ENCODE results near the gene LYPD3. TPM values are rescaled to one million over a fixed set of nuclear protein-coding genes. Genes with fewer than 3 reads are reported as not detected.

The LYPD3 gene
- polyA plus RNA-seq, 1 donor (not counting 4 experiments of a cell fraction or from before 2014, with no cell fraction given), result 163 TPM

- DNase-seq (ENCODE audit: low read depth, low spot score) (no peak), FAIRE-seq (no peak)
- H3K4me2 ChIP-seq (ENCODE audit: control insufficient read depth, extremely low read depth, insufficient read depth, low read depth, low read length), result peak overlapping the region; percentile 74
- no peaks in the 10 kb centered on the region for H4K20me1 ChIP-seq (ENCODE audit: control insufficient read depth, extremely low read depth, insufficient read depth, low read length)
- H3K27me3 ChIP-seq (ENCODE audit: control insufficient read depth, extremely low read depth, insufficient read depth, low read length), result no peaks in the 10 kb centered on the region
- H3K4me3 ChIP-seq (ENCODE audit: control insufficient read depth in 2 of 3, extremely low read depth in 1 of 3, insufficient read depth in 2 of 3, low read depth in 1 of 3, low read length in 3 of 3), result no peak overlapping the region
- TF ChIP-seq EZH2 (IDR thresholded peaks at IDR 0.05; ENCODE audit: low read length) (no peak), CTCF (optimal IDR thresholded peaks at IDR 0.05 in 1 of 3, IDR thresholded peaks at IDR 0.05 in 1 of 3, conservative IDR thresholded peaks at IDR 0.05 in 1 of 3; ENCODE audit: extremely low read depth in 1 of 3, insufficient read depth in 2 of 3, low read length in 3 of 3) (no peak)
- dilution Hi-C loops (cut with MboI; ENCODE audit: extremely low pct_ligation_motif_present, low sequenced_read_pairs), result no loop called here
- peaks cover 10% of the 10 kb centered on the region for H3K79me2 ChIP-seq (ENCODE audit: control insufficient read depth, insufficient read depth, low read length)
- H3K9me3 ChIP-seq (ENCODE audit: control insufficient read depth, low read depth, low read length), result no peaks in the 10 kb centered on the region
- H3K9me1 ChIP-seq (ENCODE audit: control insufficient read depth, extremely low read depth, insufficient read depth, low read length), result peaks cover 4% of the 10 kb centered on the region
- peaks cover 0 to 3% of the 10 kb centered on the region in 2 experiments for H3K36me3 ChIP-seq (ENCODE audit: control insufficient read depth in 2 of 2, extremely low read depth in 1 of 2, insufficient read depth in 2 of 2, low read length in 2 of 2)
- H2AFZ ChIP-seq (ENCODE audit: control insufficient read depth, low read length), result no peak overlapping the region
- peaks cover 56% of the 10 kb centered on the region for H3K4me1 ChIP-seq (ENCODE audit: control insufficient read depth, extremely low read depth, insufficient read depth, low read length)
- peak overlapping the region; percentile 69 for H3K27ac ChIP-seq (ENCODE audit: control insufficient read depth, insufficient read depth, low read length)
- peak overlapping the region; percentile 37 for H3K9ac ChIP-seq (ENCODE audit: control insufficient read depth, extremely low read depth, insufficient read depth, low read length)
Observed at GRCh38 chr19:43467730-43468129, 2.3 kb upstream of the LYPD3 start.

- DNase-seq (ENCODE audit: low read depth, low spot score), result no peak
- H3K27me3 ChIP-seq (ENCODE audit: control insufficient read depth, extremely low read depth, insufficient read depth, low read length), result no peaks in the 10 kb centered on the region
- dilution Hi-C loops (cut with MboI; ENCODE audit: extremely low pct_ligation_motif_present, low sequenced_read_pairs), result no loop called here
- peaks cover 4% of the 10 kb centered on the region for H3K9me1 ChIP-seq (ENCODE audit: control insufficient read depth, extremely low read depth, insufficient read depth, low read length)
- TF ChIP-seq CTCF (optimal IDR thresholded peaks at IDR 0.05 in 1 of 3, IDR thresholded peaks at IDR 0.05 in 1 of 3, conservative IDR thresholded peaks at IDR 0.05 in 1 of 3; ENCODE audit: extremely low read depth in 1 of 3, insufficient read depth in 2 of 3, low read length in 3 of 3), result no peak
- TF ChIP-seq EZH2 (IDR thresholded peaks at IDR 0.05; ENCODE audit: low read length), result no peak
- H3K9me3 ChIP-seq (ENCODE audit: control insufficient read depth, low read depth, low read length), result no peaks in the 10 kb centered on the region
- H3K27ac ChIP-seq (ENCODE audit: control insufficient read depth, insufficient read depth, low read length), result peak overlapping the region; percentile 69
- no peak overlapping the region for H2AFZ ChIP-seq (ENCODE audit: control insufficient read depth, low read length)
- peaks cover 10% of the 10 kb centered on the region for H3K79me2 ChIP-seq (ENCODE audit: control insufficient read depth, insufficient read depth, low read length)
- H4K20me1 ChIP-seq (ENCODE audit: control insufficient read depth, extremely low read depth, insufficient read depth, low read length), result no peaks in the 10 kb centered on the region
- peaks cover 0 to 5% of the 10 kb centered on the region in 2 experiments for H3K36me3 ChIP-seq (ENCODE audit: control insufficient read depth in 2 of 2, extremely low read depth in 1 of 2, insufficient read depth in 2 of 2, low read length in 2 of 2)
- H3K4me3 ChIP-seq (ENCODE audit: control insufficient read depth in 2 of 3, extremely low read depth in 1 of 3, insufficient read depth in 2 of 3, low read depth in 1 of 3, low read length in 3 of 3), result no peak overlapping the region
- peaks cover 57% of the 10 kb centered on the region for H3K4me1 ChIP-seq (ENCODE audit: control insufficient read depth, extremely low read depth, insufficient read depth, low read length)
- no peak for FAIRE-seq
- H3K9ac ChIP-seq (ENCODE audit: control insufficient read depth, extremely low read depth, insufficient read depth, low read length), result no peak overlapping the region
- peak overlapping the region; percentile 74 for H3K4me2 ChIP-seq (ENCODE audit: control insufficient read depth, extremely low read depth, insufficient read depth, low read depth, low read length)
Observed at GRCh38 chr19:43467276-43467675, 1.9 kb upstream of the LYPD3 start.

Data from keratinocyte (primary cell).